HG03108 (cell line): ENCODE results near the gene DTX3L.
"Not testable (repeated sequence)": the region's sequence is repeated elsewhere in the genome, so short reads cannot be mapped to it uniquely, and the experiment has no call there.

ENCODE experiments used
- ATAC-seq: cut with Tn5 transposase; IDR thresholded peaks from one replicate; pipeline ENCODE4 v1.9.1; 2021; ENCODE audit warnings: moderate library complexity; ENCODE audit not compliant: unreplicated experiment

The DTX3L gene

GRCh38 chr3:122560680-122561079, 3.5 kb upstream of the DTX3L start:
- no peak for ATAC-seq

DNA sequence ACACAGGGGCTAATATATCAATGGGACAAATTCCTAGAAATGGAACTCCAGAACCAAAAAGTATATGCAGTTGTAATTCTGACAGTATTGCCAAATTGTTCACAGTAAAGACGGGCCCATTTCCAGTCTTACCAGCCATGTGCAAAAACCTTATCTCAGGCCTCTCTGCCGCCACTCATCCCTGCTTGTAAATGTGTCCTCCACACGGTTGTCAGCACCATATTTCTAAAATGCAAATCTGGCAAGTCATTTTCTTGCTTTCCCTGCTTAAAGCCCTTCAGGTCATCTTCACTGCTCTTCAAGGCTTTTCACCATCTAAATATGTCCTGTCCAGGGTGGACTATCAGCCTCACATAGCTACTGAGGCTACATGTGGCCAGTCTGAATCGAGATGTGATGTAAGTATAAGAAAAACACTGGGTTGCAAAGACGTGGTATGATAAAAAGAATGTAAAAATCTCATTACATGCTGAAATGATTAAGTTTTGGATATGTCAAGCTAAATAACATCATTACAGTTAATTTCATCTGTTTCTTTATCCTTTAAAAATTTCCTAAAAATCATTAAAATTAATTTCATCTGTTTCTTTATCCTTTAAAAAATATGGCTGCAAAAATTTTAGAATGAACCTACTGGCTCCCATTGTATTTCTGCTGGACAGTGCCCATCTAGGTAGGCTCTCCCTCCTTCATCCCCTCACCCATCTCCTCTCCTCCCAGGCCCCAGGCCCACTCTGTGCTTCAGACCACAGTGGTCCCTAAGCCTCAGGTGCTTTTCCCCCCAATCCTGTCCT, 1.0 kb upstream of the DTX3L start:
- ATAC-seq, result no peak

DNA sequence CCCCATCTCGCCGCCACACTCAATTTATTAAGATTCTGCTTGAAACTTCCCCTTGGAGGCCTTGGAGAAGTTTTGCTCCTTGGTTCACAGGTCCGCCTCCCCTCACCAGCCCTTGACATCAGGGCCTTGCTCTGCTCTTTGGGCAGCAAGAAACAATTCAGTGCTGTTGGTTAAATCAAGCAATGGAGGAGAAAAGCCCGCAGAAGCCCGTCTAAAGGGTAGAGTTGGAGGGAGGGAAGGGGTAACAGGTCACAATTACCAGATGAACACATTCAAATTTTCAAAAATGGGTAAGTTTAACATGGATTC, 467 bp upstream of the DTX3L start:
- no peak for ATAC-seq

GRCh38 chr3:122568131-122568530, 4.0 kb downstream of the DTX3L start:
- not testable (repeated sequence) for ATAC-seq

DNA sequence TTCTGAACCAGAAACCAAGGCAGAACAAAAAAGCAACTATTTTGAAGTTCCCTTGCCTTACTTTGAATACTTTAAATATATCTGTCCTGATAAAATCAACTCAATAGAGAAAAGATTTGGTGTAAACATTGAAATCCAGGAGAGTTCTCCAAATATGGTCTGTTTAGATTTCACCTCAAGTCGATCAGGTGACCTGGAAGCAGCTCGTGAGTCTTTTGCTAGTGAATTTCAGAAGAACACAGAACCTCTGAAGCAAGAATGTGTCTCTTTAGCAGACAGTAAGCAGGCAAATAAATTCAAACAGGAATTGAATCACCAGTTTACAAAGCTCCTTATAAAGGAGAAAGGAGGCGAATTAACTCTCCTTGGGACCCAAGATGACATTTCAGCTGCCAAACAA, 4.6 kb downstream of the DTX3L start:
- ATAC-seq, result no peak

DNA sequence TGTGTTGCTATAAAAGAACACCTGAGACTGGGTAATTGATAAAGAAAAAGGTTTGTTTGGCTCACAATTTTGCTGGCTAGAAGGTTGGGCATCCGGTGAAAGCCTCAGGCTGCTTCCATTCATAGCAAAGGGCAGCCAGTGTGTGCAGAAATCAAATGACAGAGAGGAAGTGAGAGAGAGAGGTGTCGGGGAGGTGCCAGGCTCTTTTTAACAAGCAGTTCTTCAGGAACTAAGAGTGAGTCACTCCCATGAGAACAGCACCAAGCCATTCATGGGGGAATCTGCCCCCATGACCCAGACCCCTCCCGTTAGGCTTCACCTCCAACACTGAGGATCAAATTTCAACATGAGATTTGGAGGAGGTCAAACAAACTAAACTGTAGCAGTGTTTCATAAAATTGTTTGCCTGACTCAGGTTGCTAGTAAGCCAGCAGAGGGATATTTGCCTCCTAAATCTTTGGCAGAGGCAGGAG, 8.8 kb downstream of the DTX3L start:
- peak; percentile 23 for ATAC-seq

DNA sequence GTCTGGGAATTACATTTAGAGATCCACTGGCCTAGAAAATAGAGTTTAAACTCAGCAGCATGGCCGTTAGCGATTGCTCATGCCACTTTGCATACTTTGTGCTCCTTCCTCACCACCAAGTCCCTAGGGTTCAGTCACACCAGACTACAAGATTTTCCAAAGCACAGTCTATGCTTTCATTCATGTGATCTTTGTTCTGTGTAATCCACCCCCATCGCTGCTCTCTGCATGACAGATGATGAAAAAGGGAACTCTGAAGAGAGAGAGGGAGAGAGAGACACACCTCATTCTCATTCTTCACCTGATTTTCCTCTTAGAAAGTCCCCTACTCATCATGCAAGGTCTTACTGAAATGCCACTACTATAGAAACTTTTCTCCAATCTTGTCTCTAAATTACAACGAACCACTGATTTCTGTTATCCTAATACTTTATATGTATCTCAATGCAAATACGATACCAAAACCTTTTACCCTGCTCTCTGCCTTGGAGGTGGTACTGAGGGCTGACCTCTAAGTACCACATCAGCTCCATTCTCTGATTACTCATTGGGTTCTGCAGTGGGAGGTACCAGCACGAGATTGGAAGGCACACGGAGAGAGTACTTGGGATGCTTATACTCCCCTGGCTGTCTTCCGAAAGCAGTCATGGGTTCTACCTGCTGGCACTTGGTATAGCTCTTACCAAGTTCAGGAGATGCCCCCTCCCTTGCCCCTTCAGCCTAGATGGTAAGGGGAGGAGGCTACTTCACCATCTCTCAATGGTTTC, 12.2 kb downstream of the DTX3L start:
- ATAC-seq, result peak; percentile 75

DNA sequence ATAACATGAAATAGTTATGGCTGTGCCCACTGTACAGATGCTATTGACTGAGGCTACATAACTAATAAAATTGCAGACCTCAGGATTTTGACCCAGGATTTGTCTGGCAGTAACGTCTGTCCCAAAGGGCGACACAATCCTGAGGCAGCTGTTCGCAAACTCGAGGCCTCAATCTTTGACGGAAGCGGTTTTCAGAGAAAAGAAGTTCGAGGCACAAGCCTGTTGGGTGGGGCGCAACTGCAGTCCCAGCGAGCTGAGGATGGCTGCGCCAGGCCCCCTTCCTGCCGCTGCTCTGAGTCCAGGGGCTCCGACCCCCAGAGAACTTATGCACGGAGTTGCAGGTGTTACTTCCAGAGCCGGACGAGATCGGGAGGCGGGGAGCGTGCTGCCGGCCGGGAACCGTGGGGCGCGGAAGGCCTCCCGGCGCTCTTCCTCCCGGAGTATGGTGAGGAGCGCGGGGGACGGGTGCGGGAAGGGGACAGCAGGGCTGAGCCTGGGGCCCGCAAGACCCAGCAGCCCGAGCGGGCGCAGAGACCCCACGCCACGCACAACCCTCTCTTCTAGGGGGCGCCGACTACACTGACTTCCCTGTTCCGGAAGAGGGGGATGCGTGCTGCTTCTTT, 13.4 kb downstream of the DTX3L start, which contains the start of gene PARP15:
Gene PARP15 (plus strand): TSS at position 242 of the 623 bp plus-strand sequence. CDS start 18 bp downstream, at position 260.
- ATAC-seq, result no peak

- no peak for ATAC-seq
Observed at GRCh38 chr3:122578069-122578740, 14.1 kb downstream of the DTX3L start.

DNA sequence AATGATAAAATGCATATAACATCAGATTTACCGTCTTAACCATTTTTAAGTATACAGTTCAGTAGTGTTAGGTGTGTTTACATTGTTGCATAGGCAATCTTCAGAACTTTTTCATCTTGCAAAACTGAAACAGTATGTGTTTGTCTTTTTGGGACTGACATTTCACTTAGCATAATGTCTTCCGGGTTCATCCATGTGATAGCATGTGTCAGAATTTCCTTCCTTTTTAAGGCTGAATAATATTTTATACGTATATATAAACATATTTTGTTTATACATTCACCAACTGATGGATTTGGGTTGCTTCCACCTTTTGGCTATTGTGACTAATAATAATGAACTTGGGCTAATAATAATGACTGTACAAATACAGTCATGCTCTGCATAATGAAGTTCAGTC, 16.3 kb downstream of the DTX3L start:
- ATAC-seq, result no peak

DNA sequence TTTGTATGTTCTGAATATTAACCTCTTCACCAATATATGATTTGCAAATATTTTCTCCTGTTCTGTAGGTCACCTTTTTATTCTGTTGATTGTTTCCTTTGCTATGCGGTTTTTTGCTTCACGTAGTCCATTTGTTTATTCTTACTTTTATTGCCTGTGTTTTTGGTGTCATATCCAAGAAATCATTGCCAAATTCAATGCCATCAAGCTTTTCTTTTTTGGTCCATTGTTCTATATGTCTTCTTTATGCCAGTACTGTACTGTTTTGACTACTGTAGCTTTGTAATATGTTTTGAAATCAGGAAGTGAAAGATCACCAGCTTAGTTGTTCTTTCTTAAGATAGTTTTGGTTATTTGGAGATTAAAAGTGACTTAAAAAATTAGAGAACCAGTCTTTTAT, 17.5 kb downstream of the DTX3L start:
- no peak for ATAC-seq

DNA sequence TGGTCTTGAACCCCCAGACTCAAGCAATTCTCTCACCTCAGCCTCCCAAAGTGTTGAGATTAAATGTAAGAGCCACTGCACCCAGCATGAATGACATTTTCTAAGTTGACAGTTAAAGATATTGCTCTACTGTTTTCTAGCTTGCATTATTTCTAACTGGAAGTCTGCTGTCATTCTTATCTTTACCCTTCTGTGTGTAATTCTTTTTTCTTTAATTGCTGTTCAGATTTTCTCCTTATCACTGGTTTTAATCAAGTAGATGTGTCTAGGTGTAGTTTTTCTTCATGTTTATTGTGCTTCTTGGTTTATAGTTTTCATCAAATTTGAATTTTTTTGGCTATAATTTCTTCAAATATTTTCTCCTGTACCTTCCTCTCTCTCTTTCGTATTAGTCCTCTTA, 18.3 kb downstream of the DTX3L start:
- no peak for ATAC-seq

DNA sequence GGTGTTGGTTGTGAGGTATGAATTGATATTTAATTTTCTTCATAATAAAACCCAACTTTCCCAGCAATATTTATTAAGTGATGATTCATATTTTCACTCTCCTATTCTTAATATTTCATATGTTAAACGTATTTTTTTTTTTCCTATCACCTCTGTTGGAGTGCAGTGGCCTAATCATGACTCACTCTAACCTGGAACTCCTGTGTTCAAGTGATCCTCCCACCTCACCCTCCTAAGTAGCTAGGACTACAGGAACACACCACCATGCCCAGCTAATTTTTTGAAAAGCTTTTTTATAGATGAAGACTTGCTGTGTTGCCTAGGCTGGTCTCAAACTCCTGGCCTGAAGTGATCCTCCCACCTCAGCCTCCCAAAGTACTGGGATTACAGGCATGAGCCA, 22.0 kb downstream of the DTX3L start:
- no peak for ATAC-seq

DNA sequence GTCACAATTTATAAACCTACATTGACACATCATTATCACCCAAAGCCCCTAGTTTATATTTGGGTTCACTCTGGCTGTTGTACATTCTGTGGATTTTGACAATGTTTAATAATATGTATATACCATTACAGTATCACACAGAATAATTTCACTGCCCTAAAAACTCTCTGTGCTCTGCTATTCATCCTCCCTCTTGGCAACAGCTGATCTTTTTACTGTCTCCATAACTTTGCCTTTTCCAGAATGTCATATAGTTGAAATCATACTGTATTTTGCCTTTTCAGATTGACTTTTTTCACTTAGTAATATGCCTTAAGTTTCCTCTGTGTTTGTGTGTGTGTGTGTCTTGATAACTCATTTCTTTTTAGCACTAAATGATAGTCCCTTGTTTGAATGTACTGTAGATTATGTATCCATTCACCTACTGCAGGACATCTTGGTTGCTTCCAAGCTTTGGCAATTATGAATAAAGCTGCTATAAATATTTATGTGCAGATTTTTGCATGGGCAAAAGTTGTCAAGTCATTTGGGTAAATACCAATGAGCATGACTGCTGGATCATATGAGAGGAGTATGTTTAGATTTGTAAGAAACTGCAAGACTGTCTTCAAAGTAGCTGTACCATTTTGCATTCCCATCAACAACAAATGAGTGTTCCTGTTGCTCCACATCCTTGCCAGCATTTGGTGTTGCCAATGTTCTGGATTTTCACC, 22.8 kb downstream of the DTX3L start:
- no peak for ATAC-seq

- ATAC-seq, result no peak
Observed at GRCh38 chr3:122587572-122587971, 23.4 kb downstream of the DTX3L start.

DNA sequence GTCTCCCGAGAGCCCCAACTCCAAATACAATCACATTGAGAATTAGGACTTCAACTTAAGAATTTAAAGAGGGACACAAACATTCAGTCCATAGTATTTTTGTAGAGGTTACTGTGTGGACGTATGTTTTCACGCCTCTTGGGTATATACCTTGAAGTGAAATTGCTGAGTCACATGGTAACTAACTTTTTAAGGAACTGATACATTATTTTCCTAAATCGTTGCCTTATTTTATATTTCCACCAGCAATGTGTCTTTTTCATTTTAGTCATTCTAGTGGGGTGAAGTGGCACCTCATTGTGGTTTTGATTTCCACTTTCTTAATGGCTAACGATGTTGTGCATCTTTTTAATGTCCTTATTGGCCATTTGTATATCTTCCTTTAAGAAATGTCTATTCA, 25.2 kb downstream of the DTX3L start:
- no peak for ATAC-seq

GRCh38 chr3:122590610-122591009, 26.5 kb downstream of the DTX3L start:
- no peak for ATAC-seq

GRCh38 chr3:122594025-122594424, 29.9 kb downstream of the DTX3L start:
- no peak for ATAC-seq

GRCh38 chr3:122598151-122598550, 34.0 kb downstream of the DTX3L start:
- ATAC-seq, result no peak

- ATAC-seq, result no peak
Observed at GRCh38 chr3:122598556-122598955, 34.4 kb downstream of the DTX3L start.
